ENCODE results near the gene PLPP2.

DNA sequence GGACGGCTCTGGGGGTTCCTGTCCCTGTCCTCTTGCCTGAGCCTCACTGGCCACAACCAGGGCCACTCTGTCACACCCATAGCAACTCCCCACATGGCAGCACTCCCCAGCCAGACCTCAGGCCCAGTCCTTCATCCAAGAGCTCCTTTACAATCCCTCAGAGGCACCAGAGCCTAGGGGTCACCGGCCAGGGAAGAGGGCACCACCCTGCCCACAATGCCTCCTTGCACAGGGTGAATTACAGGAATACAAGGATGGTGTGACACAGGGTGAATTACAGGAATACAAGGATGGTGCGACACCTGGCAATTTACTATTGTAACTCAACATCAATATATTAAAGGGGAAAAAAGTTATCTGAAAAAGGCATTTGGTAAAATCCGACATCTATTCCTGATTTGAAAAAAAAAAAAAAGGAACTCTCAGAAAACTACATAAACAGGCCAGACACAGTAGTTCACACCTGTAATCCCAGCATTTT lies 36.9 kb upstream of the PLPP2 start:
- TF ChIP-seq, protein P1, sequence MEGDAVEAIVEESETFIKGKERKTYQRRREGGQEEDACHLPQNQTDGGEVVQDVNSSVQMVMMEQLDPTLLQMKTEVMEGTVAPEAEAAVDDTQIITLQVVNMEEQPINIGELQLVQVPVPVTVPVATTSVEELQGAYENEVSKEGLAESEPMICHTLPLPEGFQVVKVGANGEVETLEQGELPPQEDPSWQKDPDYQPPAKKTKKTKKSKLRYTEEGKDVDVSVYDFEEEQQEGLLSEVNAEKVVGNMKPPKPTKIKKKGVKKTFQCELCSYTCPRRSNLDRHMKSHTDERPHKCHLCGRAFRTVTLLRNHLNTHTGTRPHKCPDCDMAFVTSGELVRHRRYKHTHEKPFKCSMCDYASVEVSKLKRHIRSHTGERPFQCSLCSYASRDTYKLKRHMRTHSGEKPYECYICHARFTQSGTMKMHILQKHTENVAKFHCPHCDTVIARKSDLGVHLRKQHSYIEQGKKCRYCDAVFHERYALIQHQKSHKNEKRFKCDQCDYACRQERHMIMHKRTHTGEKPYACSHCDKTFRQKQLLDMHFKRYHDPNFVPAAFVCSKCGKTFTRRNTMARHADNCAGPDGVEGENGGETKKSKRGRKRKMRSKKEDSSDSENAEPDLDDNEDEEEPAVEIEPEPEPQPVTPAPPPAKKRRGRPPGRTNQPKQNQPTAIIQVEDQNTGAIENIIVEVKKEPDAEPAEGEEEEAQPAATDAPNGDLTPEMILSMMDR (IDR thresholded peaks at IDR 0.05) = no peak
- TF ChIP-seq POLR2A (IDR thresholded peaks at IDR 0.05) = no peak
